DOHH2 (cell line): ENCODE results near the gene TYK2.
"Not testable (repeated sequence)": the region's sequence is repeated elsewhere in the genome, so short reads cannot be mapped to it uniquely, and the experiment has no call there.

Experiments used
- H3F3A ChIP-seq: fragments of 200-600 bp; sonication (generic), shearing (Covaris generic); 2 replicates; pipeline ENCODE4 v1.6.0; 2016; ENCODE audit warnings: antibody characterized with exemption, mild to moderate bottlenecking; ENCODE audit not compliant: control insufficient read depth, insufficient read depth
- H3K27ac ChIP-seq: fragments of 200-600 bp; sonication (generic); 2 replicates; pipeline ENCODE4 v1.5.1; 2014; ENCODE audit warnings: low read depth, mild to moderate bottlenecking, low read length, moderate library complexity
- H3K27me3 ChIP-seq: fragments of 200-600 bp; sonication (generic); 2 replicates; pipeline ENCODE4 v1.6.1; 2014; ENCODE audit warnings: mild to moderate bottlenecking, low read length, mixed read lengths; ENCODE audit not compliant: control insufficient read depth
- H3K36me3 ChIP-seq: fragments of 200-600 bp; sonication (generic); 2 replicates; pipeline ENCODE4 v1.6.1; 2014; ENCODE audit warnings: mild to moderate bottlenecking, low read length, moderate library complexity, mixed read lengths; ENCODE audit not compliant: control insufficient read depth
- H3K4me1 ChIP-seq: fragments of 200-600 bp; sonication (generic); 2 replicates; pipeline ENCODE4 v1.6.1; 2014; ENCODE audit warnings: mild to moderate bottlenecking, low read length, mixed read lengths; ENCODE audit not compliant: control insufficient read depth
- H3K4me2 ChIP-seq: fragments of 200-600 bp; sonication (generic); 2 replicates; pipeline ENCODE4 v1.6.0; 2014; ENCODE audit warnings: mild to moderate bottlenecking, low read length, moderate library complexity
- H3K4me3 ChIP-seq: fragments of 200-600 bp; sonication (generic); 2 replicates; pipeline ENCODE4 v1.5.1; 2014; ENCODE audit warnings: mild to moderate bottlenecking, low read length, mixed read lengths
- H3K79me2 ChIP-seq: fragments of 200-600 bp; sonication (generic); 2 replicates; pipeline ENCODE4 v1.6.1; 2014; ENCODE audit warnings: mild to moderate bottlenecking, low read length, mixed read lengths; ENCODE audit not compliant: control insufficient read depth
- H3K9me2 ChIP-seq: fragments of 200-600 bp; sonication (generic); replicated peaks from 2 replicates; pipeline ENCODE4 v1.6.1; 2014; ENCODE audit warnings: mild to moderate bottlenecking, low read length, mixed read lengths; ENCODE audit not compliant: control insufficient read depth
- H3K9me3 ChIP-seq: fragments of 200-600 bp; sonication (generic); 2 replicates; pipeline ENCODE4 v1.6.1; 2014; ENCODE audit warnings: antibody characterized with exemption, low read length, mixed read lengths; ENCODE audit not compliant: control insufficient read depth, insufficient read depth
- H4K20me1 ChIP-seq: fragments of 200-600 bp; sonication (generic); 2 replicates; pipeline ENCODE4 v1.6.0; 2014; ENCODE audit warnings: low read depth, mild to moderate bottlenecking, antibody characterized with exemption, low read length, moderate library complexity; ENCODE audit not compliant: control insufficient read depth, insufficient read depth
- EZH2phosphoT487 ChIP-seq: fragments of 200-600 bp; sonication (generic); IDR thresholded peaks from 2 replicates; pipeline ENCODE4 v1.6.1; 2017; ENCODE audit warnings: borderline replicate concordance, mild to moderate bottlenecking, antibody characterized with exemption, low read length, moderate library complexity, mixed read lengths
- TF ChIP-seq, protein P1 (sequence below): fragments of 200-600 bp; sonication (generic); IDR thresholded peaks from one replicate; pipeline ENCODE4 v1.5.1; 2014; ENCODE audit warnings: antibody characterized with exemption, mild to moderate bottlenecking, low read depth, low read length; ENCODE audit not compliant: poor library complexity, severe bottlenecking

TYK2 gene

DNA sequence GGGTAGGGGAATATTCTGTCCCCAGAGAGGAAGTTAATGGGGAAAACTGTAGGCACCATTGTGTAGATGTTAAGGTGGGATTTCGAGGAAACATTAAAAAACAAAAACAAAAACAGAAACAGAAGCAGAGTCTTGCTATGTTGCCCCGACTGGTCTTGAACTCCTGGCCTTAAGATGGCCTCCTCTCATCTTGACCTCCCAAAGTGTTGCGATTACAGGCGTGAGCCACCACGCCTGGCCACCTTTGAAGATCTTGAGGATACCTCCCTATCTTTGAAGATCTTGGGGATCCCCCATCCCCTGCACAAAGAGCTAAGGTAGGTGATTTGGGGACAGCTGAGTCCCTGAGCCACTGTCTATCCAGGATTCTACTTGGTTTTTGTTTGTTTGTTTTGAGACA is 40.4 kb downstream of the TYK2 start:
- Histone ChIP-seq H3K4me2 (peak overlapping the region; percentile 96), H3K4me1 (peaks cover 26% of the 10 kb centered on the region), H3K9me2 (no peaks in the 10 kb centered on the region), H3K9me3 (no peaks in the 10 kb centered on the region), H3K27me3 (no peaks in the 10 kb centered on the region), H3K27ac (peak overlapping the region; percentile 40), H3K79me2 (peaks cover 11% of the 10 kb centered on the region), H4K20me1 (no peaks in the 10 kb centered on the region), H3K36me3 (no peaks in the 10 kb centered on the region; the same call in 1 of the 2 replicates), H3F3A (no peaks in the 10 kb centered on the region; the same call in 1 of the 2 replicates), H3K4me3 (peak overlapping the region; percentile 85)
- TF ChIP-seq, protein P1, sequence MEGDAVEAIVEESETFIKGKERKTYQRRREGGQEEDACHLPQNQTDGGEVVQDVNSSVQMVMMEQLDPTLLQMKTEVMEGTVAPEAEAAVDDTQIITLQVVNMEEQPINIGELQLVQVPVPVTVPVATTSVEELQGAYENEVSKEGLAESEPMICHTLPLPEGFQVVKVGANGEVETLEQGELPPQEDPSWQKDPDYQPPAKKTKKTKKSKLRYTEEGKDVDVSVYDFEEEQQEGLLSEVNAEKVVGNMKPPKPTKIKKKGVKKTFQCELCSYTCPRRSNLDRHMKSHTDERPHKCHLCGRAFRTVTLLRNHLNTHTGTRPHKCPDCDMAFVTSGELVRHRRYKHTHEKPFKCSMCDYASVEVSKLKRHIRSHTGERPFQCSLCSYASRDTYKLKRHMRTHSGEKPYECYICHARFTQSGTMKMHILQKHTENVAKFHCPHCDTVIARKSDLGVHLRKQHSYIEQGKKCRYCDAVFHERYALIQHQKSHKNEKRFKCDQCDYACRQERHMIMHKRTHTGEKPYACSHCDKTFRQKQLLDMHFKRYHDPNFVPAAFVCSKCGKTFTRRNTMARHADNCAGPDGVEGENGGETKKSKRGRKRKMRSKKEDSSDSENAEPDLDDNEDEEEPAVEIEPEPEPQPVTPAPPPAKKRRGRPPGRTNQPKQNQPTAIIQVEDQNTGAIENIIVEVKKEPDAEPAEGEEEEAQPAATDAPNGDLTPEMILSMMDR, result no peak
- TF ChIP-seq EZH2phosphoT487, result no peak

DNA sequence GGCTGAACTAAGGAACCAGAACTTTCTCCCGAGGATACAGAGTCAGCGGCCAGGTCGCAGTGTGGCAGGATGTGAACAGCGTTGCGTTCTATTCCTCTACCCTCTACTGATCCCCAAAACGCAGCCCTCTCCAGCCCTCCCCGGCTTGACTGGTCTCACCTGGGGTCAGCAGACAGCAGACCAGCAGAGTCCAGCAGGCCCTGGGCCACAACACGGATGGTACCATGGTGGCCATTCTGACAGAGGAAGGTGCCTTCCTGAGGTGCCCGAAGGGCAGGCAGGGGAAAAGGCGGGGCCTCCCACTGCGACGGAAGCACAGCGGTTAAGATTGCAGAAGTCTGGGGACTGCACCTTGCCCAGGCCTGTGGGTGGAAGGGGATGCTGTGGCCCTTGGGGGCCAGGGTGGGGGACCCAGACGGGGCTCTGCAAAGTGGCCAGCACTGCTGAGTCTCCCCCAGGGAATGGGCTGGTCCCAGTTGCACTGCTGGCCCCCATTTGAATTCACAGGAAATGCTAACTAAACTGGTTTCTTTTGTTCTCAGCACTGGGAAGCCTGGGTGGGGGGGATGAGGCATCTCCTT is 40.9 kb downstream of the TYK2 start, which contains the start of gene ICAM3:
TSS of gene ICAM3 (minus strand) at position 245 of the 581 bp plus-strand sequence. CDS start at position 235, 10 bp downstream.
- Histone ChIP-seq H3K27me3 (no peaks in the 10 kb centered on the region), H4K20me1 (no peaks in the 10 kb centered on the region), H3K4me3 (peak within 1 kb of the TSS; percentile 85), H3K9me2 (no peaks in the 10 kb centered on the region), H3K4me1 (peaks cover 31% of the 10 kb centered on the region), H3K9me3 (no peaks in the 10 kb centered on the region), H3K4me2 (peak within 1 kb of the TSS; percentile 96), H3K36me3 (peaks cover 2% of the 10 kb centered on the region; the same call in 1 of the 2 replicates), H3K79me2 (peaks cover 14% of the 10 kb centered on the region), H3K27ac (peak within 1 kb of the TSS; percentile 40), H3F3A (no peaks in the 10 kb centered on the region; the same call in 1 of the 2 replicates)
- TF ChIP-seq, protein P1, result no peak
- TF ChIP-seq EZH2phosphoT487, result no peak

DNA sequence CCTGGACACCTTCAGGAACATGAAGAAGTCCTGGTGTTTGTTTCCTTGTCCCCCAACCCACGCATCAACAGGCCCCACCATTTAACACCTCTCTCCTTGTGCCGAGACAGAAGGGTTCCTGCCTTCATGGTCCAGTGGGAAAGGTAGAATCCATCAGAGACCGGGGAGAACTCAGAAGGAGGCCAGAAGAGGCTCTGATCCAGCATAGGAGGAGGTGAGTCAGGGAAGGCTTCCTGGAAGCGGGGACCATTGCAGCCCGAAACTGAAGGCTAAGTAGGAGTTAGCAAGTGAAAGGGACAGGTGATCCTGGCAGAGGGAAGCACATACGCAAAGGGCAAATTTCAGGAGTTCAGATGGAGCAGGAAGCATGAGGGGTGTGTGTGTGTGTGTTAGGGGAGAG is 41.4 kb downstream of the TYK2 start:
- Histone ChIP-seq H3K36me3 (peaks cover 4% of the 10 kb centered on the region; the same call in 1 of the 2 replicates), H3K27me3 (no peaks in the 10 kb centered on the region), H3K4me1 (peaks cover 36% of the 10 kb centered on the region), H3K4me3 (peak overlapping the region; percentile 85), H3F3A (no peaks in the 10 kb centered on the region; the same call in 1 of the 2 replicates), H3K9me2 (no peaks in the 10 kb centered on the region), H3K9me3 (no peaks in the 10 kb centered on the region), H3K79me2 (peaks cover 20% of the 10 kb centered on the region), H3K27ac (peak overlapping the region; percentile 40), H4K20me1 (no peaks in the 10 kb centered on the region), H3K4me2 (peak overlapping the region; percentile 96)
- TF ChIP-seq, protein P1, result no peak
- no peak for TF ChIP-seq EZH2phosphoT487

DNA sequence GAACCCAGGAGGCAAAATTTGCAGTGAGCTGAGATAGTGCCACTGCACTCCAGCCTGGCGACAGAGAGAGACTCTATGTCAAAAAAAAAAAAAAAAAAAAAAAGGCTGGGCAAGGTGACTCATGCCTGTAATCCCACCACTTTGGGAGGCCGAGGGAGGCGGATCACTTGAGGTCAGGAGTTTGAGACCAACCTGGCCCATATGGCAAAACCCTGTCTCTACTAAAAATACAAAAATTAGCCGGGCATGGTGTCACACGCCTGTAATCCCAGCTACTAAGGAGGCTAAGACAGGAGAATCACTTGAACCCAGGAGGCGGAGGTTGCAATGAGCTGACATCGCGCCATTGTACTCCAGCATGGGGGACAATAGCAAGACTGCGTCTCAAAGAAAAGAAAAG is 43.6 kb downstream of the TYK2 start:
- not testable (repeated sequence) for H3K27ac ChIP-seq, H3K9me2 ChIP-seq, H3K4me3 ChIP-seq, H4K20me1 ChIP-seq, H3F3A ChIP-seq, H3K27me3 ChIP-seq, H3K4me2 ChIP-seq, H3K9me3 ChIP-seq
- peaks cover 45% of the 10 kb centered on the region for H3K4me1 ChIP-seq
- H3K36me3 ChIP-seq, result peaks cover 16% of the 10 kb centered on the region
- H3K79me2 ChIP-seq, result peaks cover 39% of the 10 kb centered on the region
